Testis (tissue), 2 donors: ENCODE results near the gene TBC1D17.

Experiments used
- CTCF ChIP-seq, 3 experiments: fragments of 450-650 bp in 2 of 3; fragments of 200-600 bp in 1 of 3; sonication (generic) in 1 of 3; IDR thresholded peaks; one replicate each; pipeline ENCODE4 v1.5.1; 2016 to 2019; ENCODE audit warnings: antibody characterized with exemption in 3 of 3, mild to moderate bottlenecking in 2 of 3, moderate library complexity in 1 of 3
- POLR2A ChIP-seq: fragments of 450-650 bp; IDR thresholded peaks from one replicate; pipeline ENCODE4 v1.6.1; 2017; ENCODE audit warnings: antibody characterized with exemption, mild to moderate bottlenecking, moderate library complexity

- TF ChIP-seq POLR2A (no peak), CTCF (IDR thresholded peaks at IDR 0.05) (no peak)
Measured at GRCh38 chr19:49913720-49914119, 36.2 kb downstream of the TBC1D17 start.
